HG03571 (cell line): ENCODE data around the gene BTN2A1.
A peak's percentile ranks its signal among the peaks of the same experiment; 100 is the strongest.

Experiments used
- ATAC-seq: cut with Tn5 transposase; IDR thresholded peaks from one replicate; pipeline ENCODE4 v1.9.1; 2021; ENCODE audit not compliant: unreplicated experiment

Gene BTN2A1

DNA sequence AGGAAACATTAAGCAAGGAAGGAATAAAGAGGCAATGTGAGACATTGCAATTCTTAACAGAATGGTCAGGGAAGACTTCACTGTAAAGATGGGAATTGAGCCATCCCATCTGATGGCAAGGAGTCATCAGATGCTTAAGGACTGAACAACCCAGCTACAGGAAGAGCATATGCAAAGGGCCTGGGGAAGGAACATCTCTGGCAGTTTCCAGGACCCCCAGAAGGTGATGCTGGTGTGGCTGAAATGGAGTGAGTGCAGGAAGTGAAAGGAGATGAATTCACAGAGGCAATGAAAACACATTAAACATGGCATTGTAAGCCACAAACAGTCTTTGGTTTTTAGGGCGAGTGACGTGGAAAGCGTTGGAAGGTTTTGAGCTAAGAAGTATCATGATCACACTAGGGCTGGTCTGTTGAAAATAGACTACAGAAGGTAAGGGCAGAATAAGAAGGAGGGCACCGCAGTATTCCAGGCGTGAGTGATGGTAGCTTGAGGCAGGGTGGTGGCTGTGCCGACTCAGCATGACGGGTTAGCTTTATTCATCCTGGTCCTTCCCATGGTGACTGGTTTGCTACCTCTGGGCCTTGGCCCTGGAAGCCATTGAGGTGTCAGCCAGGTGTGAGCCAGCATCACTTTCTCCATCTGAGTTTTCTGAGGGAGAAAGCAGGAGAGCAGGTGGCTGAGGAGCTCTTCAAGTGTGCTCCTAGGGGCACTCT lies 6.8 kb downstream of the BTN2A1 start:
- no peak for ATAC-seq

DNA sequence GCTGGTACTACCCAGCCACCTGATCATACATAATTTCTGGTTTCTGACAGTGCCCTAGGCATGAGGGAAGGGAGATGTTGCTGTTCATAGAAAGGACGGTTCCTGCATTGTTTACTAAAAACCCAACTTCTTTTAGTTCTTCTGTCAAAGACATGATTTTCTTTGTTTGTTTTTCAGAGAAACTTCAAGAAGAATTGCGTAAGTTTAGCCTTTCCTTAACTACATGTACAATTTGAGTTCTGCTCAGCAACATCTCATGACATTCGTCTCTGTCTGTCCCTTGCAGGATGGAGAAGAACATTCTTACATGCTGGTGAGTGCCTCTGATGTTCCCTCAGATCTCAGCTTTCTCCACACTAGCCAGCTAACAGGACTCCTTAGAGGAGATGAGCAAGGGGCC lies 8.0 kb downstream of the BTN2A1 start:
- ATAC-seq: no peak

DNA sequence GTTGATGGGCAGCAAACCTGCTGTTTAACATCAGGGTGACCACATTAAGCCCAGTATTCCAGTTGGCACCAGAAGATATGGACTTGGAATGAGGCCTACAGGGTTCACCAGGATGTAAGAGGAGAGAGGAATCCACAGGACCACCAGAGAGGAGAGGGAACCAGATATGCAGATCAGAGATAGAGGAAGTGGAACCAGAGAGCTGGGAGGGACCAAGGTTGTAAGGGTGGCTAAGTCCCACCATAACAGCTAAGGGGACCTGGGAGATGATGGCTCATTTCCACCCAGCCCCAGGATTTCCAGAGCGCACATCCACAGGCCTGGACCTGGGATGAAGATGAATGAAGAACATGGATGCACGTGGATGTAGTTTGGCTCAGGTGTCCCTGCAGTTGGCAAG lies 11.1 kb downstream of the BTN2A1 start:
- ATAC-seq: no peak

DNA sequence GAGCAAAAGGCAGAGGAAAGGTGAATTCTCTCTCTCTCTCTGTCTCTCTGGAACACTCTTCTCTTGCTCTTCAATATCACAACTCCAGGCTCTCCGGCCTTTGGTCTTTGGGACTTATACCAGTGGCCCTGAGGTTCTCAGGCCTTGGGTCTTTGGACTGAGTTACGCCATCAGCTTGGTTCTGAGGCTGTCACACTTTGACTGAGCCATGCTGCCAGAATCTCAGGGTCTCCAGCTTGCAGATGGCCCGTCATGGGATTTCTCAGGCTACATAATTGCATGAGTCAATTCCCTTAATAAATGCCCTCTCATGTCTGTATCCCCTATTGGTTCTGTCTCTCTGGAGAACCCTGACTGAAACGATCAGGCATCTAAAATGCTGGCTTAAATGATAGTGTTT lies 12.9 kb downstream of the BTN2A1 start:
- ATAC-seq: no peak

DNA sequence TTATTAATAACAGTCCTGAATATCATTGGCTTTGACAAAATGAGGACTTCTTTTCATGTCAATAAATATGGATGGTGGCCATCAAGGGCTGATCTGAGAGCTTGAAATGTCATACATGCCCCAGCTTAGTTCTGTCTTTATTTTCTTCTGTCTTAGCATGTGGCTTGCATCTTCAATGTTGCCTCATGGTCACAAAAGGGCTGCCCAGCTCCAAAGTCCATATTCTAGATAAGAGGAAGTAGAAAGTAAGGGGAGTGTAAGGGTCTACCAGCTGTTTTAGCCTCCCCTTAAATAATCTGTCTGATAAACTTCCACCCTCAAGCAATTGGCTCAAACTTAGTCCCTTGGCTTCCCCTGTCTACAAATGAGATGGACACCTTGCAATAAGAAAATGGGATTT lies 14.2 kb downstream of the BTN2A1 start:
- no peak for ATAC-seq

DNA sequence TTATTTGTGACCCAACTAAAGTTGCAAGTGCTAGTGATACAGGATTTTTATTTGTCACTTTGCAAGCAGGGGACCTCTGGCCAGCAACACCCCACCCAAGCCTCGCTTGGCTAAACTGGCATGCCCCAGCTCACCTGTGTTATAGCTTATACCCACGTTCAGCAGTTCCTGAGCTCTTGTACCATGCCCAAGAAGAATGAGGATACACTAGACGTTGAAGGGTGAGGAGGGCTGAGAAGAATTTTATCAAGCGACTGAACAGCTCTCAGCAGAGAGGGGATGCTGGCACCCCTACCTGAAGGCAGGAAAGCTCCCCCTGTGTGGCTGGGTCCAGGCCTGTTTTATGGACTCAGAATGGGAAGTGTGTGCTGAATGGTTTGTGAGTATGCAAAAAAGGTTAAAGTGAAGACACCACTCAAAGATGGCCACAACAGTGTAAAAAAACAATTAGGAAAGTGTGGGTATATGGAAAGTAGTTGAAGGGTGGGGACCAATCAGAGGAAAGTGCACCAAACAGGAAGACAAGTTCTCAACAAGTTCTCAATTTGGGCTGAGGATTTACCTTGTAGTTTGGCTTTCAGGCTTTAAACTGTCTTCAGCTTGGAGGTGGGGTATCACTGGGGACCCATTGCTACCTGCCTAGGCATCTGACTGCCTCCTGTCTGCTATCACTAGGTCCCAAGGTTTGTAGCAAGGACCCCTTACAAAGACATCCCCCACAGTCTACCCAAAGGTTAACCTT lies 15.0 kb downstream of the BTN2A1 start:
- no peak for ATAC-seq

DNA sequence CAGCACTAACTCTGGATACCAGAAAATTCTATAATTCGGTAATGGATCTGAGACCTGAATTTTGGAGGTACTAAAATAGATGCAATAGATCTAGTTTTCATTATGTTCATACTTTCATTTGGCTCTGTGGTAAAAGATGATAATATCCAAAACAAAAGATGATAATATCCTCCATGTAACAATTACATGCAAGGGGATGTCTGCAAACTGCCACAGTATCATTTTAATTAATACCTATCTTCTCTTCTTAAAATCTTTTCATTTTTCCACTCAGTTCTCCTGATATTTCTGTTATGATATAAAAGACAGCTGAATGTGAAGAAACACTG lies 15.6 kb downstream of the BTN2A1 start:
- ATAC-seq: no peak

DNA sequence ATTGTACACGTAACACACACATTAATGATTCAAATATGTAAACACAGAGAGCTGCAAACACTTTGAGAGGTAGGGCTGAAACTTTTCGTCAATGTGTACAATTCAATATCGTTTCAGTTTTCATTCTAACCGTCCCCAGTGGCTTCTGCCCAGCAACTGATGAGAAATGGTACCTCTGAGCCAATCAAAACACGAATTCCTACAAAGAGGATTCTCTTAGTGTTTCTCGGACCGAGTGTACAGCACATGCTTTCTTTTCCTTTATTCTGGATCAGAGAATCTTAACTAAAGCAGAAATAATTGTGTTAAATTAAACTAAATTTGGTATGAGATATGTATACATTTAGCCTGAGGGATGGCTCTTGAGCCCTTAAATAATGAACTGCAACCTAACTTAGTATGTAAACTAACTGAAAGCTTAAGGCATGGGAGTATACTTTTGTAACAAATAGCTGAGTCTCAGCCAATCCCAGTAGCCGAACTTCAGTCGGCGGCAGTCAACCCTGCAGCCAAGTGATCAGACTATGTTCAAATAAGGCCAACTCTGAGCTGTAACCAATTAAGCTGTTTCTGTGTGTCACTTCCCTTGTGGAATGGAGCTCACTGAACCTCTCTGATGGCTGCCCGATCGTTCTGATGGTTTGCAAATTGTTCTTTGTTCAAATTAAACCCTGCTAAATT lies 16.1 kb downstream of the BTN2A1 start:
- ATAC-seq: peak; percentile 86

DNA sequence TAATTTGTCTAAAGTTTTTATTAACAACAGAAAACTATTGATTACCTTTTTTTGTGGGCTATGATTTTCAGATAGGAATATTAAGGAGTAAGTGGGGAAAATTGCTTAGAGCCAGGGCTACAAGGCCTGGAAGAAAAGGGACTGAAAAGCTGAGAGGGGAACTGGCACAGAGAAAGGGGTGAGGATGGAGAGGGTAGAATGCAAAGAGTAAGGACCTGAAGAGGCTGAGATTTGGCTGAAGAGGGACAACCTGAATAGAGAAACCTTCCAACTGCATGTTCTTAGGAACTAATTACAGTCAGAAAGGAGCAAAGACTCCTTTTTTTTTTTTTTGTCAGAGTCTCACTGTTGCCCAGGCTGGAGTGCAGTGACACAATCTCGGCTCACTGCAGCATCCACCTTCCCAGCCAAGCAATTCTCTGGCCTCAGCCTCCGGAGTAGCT lies 16.7 kb downstream of the BTN2A1 start:
- ATAC-seq: no peak

DNA sequence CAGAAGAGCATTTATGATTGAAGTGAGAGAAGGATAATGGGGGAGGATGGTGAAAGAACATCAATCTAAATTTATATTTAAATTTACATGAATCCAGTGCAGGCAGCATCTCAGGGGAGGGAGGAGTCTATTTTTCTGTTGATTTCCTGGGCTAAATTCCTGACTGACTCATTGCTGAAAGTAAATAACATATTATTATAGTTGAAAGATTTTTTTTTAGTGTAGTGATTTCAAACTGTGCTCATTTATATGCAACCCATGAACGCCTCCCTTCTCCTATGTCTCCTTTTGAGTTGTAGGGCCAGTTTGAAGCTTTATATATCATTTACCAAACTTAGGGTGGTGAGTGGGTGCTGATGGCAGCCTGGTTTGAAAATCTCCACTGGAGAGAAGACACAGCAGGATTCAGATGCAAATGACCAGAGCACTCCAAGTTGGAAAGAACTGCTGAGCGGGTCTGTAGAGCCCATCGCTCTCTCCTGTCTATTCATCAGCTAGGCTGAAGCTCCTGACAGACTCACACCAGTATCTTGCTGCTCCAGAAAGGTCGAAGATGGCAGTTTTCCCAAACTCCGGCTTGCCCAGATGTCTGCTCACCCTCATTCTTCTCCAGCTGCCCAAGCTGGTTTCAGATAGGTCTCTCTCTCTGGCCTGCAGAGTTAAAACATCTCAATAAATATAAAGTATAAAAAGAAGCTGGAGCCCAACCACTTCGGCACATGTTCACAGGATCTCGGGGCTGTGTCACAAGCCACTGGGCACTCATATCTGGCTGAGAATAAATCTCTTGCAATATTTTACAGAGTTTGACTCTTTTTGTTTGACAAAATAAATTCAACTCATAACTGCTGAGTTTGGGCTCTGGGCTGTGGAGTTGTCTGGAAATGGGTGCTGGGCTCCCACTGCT lies 18.3 kb downstream of the BTN2A1 start:
- no peak for ATAC-seq

DNA sequence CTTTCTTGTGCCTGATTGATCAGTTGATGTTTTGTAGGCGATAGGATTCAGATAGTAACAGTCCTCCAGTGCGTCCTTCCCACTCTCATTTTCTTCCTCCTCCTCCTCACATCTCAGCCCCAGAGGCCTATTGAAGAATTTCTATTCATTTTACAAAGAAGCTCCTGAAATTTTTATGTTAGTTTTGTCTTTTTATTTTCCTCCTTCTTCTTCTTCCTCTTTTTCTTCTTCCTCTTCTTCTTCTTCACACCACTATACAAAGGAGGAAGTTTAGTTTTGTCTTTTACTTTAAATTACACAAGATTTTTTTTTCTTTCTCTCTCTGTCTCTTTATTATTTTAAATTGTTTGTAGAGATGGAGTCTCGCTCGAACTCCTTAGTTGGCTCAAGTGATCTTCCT lies 19.1 kb downstream of the BTN2A1 start:
- no peak for ATAC-seq

DNA sequence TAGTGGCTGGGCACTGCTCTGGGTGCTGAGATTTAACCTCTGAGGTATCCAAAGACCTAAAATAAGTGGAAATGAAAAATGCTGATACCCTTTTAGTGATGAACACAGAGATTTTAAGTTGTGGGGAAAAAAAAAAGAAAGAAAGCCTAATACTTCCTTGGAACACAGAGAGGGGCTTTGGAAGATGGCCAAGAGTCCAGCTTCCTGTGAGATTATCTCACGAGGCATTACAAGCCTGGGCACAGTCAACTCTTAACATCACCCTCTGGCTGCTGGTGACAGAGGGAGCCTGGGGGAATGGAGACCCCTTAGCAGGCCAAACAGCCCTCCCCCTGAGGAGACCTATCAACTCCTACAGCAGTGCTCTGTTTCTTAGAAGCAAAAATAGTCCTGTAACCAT lies 19.7 kb downstream of the BTN2A1 start:
- ATAC-seq: no peak

DNA sequence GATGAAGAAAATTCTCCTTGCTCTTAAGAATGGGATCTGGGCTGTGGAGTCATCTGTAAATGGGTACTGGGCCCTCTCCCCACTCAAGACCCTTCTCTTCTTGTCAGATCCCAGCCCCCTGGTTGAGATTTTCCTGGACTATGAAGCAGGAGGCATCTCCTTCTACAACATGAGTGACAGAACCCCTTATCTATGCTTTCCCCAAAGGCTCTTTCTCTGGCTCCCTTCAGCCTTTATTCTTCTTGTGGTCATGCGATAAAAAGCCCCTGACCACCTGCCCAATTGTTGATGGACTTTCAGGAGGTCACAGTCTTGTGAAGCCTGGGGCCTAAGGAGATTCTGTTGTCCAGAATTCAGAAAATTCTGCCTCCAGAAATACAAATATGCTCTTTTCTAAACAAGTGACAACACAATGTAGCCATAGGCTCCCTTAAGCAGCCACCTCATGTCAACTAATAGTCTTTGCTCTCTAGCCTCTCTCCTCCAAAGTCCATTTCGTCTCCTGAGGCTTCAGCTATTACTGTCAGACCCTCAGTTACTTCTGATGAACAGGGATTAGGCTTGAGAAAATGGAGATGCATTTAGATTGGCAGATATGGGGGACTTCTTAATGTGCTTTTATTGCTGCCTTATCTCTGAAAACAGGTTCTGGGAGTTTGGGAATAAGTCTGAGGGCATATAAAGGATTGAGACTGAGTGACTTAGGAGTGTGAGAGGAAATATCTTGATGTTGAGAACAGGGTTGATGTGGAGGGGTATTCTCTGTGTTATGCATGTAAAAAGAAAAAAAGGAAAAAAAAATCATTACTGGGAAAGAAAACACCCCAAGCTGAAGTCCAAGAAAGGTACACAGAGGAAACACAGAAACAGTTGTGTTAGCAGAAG lies 20.6 kb downstream of the BTN2A1 start:
- no peak for ATAC-seq

DNA sequence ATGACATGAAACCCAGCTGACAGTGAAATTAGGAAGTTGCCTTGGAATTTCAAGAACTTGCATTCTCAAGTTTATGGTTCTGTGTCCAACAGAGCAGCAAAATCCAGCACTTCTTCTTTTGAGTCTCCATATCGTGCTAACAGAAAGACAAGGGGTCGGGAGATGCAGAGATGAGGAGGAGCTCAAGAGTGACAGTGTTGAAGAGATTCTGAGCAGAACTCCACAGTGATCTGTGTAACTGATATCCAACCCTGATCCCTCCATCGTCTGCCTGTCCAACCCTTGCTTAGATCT lies 21.2 kb downstream of the BTN2A1 start:
- no peak for ATAC-seq

DNA sequence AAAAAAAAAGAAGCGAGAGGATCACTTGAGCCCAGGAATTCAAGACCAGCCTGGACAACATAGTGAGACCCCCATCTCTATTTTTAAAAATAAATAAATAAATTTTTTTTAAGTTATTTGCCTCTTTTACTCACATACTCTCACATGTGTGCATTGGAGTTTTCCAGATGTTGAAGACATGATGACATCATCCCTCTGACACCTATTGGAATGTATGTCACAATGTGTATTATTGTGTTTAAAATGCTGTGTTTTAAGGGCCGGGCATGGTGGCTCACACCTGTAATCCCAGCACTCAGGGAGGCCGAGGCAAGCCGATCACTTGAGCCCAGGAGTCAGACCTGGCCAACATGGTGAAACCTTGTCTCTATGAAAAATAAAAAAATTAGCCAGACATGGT lies 24.6 kb downstream of the BTN2A1 start:
- no peak for ATAC-seq

DNA sequence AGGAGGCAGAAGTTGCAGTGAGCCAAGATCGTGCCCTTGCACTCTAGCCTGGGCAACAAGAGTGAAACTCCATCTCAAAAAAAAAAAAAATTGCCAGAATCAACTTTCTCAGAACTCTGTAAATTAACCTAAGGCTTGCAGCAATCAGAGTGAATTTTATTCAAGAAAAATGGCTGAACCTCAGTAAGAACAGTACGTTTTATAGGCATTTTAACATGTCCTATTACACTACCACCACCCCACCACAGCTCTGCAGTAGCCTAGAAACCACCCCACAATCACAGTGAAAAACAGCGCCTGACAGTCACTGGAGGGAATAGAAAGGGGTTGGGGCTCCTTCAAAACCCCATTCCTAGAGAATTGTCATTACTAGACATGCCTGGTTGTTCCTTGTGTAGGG lies 26.0 kb downstream of the BTN2A1 start:
- ATAC-seq: no peak

DNA sequence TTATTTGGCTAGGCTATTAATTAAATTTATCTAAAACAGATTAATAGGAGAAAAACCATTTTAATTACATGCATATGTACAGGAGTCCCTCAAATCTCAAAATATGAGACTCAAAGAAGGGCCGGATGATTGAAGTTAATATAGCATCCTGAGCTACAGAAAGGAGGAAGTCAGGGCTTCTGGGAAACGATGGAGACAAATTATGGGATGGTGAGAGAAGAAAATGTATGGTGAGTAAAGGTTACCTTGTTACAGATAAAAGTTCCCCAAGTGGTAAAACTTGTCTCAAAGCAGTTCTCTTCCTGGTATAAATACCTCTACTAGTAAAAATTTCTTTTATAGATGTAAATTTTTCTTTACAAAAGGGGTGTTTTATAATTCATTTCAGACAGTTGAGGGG lies 26.4 kb downstream of the BTN2A1 start:
- ATAC-seq: no peak

DNA sequence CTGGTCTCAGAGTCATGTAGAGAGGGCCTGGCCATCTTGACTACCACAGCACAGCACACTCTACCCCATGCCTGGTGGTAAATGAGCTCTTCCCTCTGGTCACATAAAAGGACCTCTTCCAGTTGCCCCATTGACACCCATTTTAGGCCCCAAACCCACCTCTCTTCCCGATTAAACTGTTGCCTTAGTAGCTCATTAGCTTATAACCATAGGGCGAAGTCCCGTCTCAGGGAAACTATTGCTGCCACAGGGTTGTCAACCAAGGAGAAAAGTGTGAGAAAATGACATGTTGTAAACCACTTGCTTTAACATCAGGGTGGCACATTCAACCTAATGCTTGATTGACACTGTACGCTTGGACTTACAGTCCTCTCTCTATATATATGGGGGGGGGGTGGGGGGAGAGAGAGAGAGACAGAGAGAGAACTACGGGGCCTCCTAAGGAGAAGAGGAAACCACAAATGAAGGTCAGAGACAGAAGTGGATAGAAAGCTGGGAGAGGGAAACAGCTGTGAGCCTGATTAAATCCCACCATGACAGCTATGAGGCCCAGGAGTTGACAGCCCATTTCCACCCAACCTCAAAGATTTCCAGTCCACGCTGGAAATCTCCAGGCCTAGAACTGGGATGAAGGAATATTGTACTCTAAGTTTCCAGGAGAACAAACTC lies 27.5 kb downstream of the BTN2A1 start:
- no peak for ATAC-seq

DNA sequence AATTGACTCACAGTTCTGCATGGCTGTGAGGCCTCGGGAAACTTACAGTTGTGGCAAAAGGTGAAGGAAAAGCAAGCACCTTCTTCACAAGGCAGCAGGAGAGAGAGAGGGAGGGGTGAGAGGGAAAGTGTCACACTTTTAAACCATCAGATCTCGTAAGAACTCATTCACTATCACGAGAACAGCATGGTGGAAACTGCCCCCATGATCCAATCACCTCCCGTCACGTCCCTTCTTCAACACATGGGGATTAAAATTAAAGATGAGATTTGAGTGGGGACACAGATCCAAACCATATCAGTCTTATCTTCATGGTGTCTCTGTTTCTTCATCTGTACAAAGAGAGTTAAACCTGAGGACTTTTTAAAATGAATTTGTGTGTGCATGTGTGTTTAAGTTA lies 28.6 kb downstream of the BTN2A1 start:
- ATAC-seq: no peak

DNA sequence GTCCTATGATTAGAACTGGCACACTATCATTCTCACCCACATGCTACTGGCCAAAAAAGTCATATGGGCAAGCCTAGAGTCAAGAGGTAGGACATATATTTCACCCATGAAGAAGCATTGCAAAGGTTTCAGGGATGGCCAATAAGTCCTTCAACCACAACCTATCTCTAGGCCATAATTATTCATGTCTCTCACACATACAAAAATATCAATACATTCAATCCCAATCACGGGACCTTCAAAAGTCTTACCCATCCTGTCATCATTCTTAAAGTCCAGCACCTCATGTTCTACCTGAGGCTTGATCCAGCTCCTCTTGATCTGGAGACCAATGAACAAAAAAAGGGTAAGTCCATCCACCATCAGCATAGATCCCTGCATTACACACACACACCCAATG lies 29.7 kb downstream of the BTN2A1 start:
- no peak for ATAC-seq
